ENCODE measurements around the gene DYRK1A. TPM values are rescaled to one million over a fixed set of nuclear protein-coding genes. Genes with fewer than 3 reads are reported as not detected.

DYRK1A gene
- polyA plus RNA-seq, 2 donors, result 14.2 to 18.5 TPM

DNA sequence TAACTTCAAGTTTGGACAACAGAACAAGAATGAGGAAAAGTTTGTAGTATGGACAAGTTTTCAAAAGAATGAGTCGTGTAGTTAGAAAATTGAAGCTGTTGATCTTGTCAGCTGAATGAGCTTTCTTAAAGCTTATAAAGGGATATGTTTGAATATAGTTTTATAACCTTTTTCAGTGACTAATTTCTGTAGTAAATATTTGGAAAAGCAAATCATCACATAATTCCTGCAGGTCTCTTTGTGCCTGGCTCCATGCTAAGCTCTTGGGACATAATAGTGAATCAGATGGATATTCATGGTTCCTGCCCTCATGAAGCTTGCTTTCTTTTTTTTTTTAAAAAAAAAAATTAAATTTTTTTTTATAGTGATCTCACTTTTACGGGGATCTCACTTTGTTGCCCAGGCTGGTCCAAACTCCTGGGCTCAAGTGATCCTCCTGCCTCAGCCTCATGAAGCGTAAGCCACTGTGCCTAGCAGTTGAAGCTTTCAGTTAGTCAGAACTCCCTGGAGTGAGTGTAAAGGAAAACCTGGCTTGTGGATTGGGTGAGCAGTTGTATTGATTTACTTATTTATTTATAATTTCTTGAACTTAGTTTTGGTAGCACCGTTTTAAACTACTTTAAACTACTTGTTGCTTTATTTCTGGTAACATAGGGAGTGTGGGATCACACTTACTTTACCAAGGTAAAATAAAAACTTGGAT, 15.5 kb downstream of the DYRK1A start:
- Histone ChIP-seq H3K27me3 (ENCODE audit: control insufficient read depth in 1 of 2, insufficient read depth in 2 of 2, low read length in 2 of 2) (no peaks in the 10 kb centered on the region), H3K9me3 (ENCODE audit: control insufficient read depth in 2 of 2, insufficient read depth in 1 of 2, low read depth in 1 of 2, low read length in 1 of 2) (no peaks in the 10 kb centered on the region), H3K4me3 (ENCODE audit: low read depth in 1 of 2, low read length in 2 of 2) (no peak overlapping the region), H3K36me3 (ENCODE audit: control insufficient read depth in 2 of 2, insufficient read depth in 2 of 2, low read length in 1 of 2) (no peaks in the 10 kb centered on the region), H3K27ac (ENCODE audit: low read depth in 2 of 2, low read length in 1 of 2) (no peak overlapping the region), H3K4me1 (ENCODE audit: control insufficient read depth in 2 of 2, insufficient read depth in 2 of 2, low read length in 1 of 2) (peaks cover 5 to 9% of the 10 kb centered on the region in 2 donors)
- 81 to 83% methylated on average over 4 of the region's 4 CpGs for WGBS, 2 donors

GRCh38 chr21:37383086-37383485, 16.5 kb downstream of the DYRK1A start:
- H3K27ac ChIP-seq (ENCODE audit: low read depth in 2 of 2, low read length in 1 of 2), result no peak overlapping the region
- no peak overlapping the region for H3K4me3 ChIP-seq (ENCODE audit: low read depth in 1 of 2, low read length in 2 of 2)
- no peaks in the 10 kb centered on the region for H3K9me3 ChIP-seq (ENCODE audit: control insufficient read depth in 2 of 2, insufficient read depth in 1 of 2, low read depth in 1 of 2, low read length in 1 of 2)
- no peaks in the 10 kb centered on the region for H3K27me3 ChIP-seq (ENCODE audit: control insufficient read depth in 1 of 2, insufficient read depth in 2 of 2, low read length in 2 of 2)
- H3K36me3 ChIP-seq (ENCODE audit: control insufficient read depth in 2 of 2, insufficient read depth in 2 of 2, low read length in 1 of 2), result no peaks in the 10 kb centered on the region
- H3K4me1 ChIP-seq (ENCODE audit: control insufficient read depth in 2 of 2, insufficient read depth in 2 of 2, low read length in 1 of 2), result peaks cover 5 to 11% of the 10 kb centered on the region in 2 donors
- WGBS, 2 donors, result 94 to 100% methylated on average over 1 of the region's 1 CpG

GRCh38 chr21:37383784-37384311, 17.3 kb downstream of the DYRK1A start:
- 54 to 81% methylated on average over 1 of the region's 1 CpG for WGBS, 2 donors
- no peak overlapping the region for H3K4me3 ChIP-seq (ENCODE audit: low read depth in 1 of 2, low read length in 2 of 2)
- no peaks in the 10 kb centered on the region for H3K27me3 ChIP-seq (ENCODE audit: control insufficient read depth in 1 of 2, insufficient read depth in 2 of 2, low read length in 2 of 2)
- H3K36me3 ChIP-seq (ENCODE audit: control insufficient read depth in 2 of 2, insufficient read depth in 2 of 2, low read length in 1 of 2), result no peaks in the 10 kb centered on the region
- H3K27ac ChIP-seq (ENCODE audit: low read depth in 2 of 2, low read length in 1 of 2), result no peak overlapping the region
- peaks cover 5 to 8% of the 10 kb centered on the region in 2 donors for H3K4me1 ChIP-seq (ENCODE audit: control insufficient read depth in 2 of 2, insufficient read depth in 2 of 2, low read length in 1 of 2)
- no peaks in the 10 kb centered on the region for H3K9me3 ChIP-seq (ENCODE audit: control insufficient read depth in 2 of 2, insufficient read depth in 1 of 2, low read depth in 1 of 2, low read length in 1 of 2)

DNA sequence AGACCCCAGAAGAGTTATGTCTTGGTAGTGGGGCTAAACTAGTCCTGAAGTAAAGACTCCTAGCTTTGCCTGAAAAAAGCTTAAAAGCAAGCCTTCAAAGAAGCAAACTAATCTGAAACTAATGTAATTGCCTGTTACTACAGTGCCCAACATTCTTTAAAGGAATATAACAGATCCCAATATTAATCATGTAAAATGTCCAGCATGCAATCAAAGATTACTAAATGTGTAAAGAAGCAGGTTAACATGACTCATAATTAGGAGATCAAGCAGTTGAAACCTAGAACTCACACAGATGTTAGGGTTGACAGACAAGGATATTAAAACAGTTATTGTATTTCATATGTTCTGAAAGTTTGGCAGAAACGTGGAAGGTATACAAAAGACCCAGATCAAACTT, 17.8 kb downstream of the DYRK1A start:
- H3K4me1 ChIP-seq (ENCODE audit: control insufficient read depth in 2 of 2, insufficient read depth in 2 of 2, low read length in 1 of 2), result peaks cover 5 to 7% of the 10 kb centered on the region in 2 donors
- H3K9me3 ChIP-seq (ENCODE audit: control insufficient read depth in 2 of 2, insufficient read depth in 1 of 2, low read depth in 1 of 2, low read length in 1 of 2), result no peaks in the 10 kb centered on the region
- WGBS, 2 donors, result 72 to 81% methylated on average over 1 of the region's 1 CpG
- no peaks in the 10 kb centered on the region for H3K27me3 ChIP-seq (ENCODE audit: control insufficient read depth in 1 of 2, insufficient read depth in 2 of 2, low read length in 2 of 2)
- no peaks in the 10 kb centered on the region for H3K36me3 ChIP-seq (ENCODE audit: control insufficient read depth in 2 of 2, insufficient read depth in 2 of 2, low read length in 1 of 2)
- no peak overlapping the region for H3K27ac ChIP-seq (ENCODE audit: low read depth in 2 of 2, low read length in 1 of 2)
- H3K4me3 ChIP-seq (ENCODE audit: low read depth in 1 of 2, low read length in 2 of 2), result no peak overlapping the region

DNA sequence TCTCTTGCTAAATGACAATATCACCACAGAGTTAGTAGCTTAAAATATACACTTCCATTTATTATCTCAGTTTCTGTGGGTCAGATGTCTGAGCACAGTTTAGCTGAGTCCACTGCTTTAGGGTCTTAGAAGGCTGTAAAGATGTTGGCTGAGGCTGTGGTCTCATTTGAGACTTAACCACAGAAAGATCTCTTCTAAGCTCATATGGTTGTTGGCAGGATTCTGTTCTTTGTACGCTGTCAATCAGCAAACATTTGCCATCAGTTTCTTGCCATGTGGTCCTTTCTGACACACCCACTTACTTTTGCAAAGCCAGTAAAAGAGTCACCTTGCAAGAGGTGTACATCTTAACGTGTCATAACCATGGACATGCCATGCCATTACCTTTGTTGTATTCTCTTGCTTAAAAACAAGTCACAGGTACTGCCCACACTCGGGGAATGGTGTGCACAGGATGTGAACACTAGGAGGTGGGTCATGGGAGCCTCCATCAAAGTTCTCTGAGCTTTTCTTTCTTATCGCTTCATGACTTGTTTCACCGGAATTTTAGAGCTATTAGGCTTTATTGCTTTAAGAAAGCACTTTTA, 18.7 kb downstream of the DYRK1A start:
- Histone ChIP-seq H3K27me3 (ENCODE audit: control insufficient read depth in 1 of 2, insufficient read depth in 2 of 2, low read length in 2 of 2) (no peaks in the 10 kb centered on the region), H3K9me3 (ENCODE audit: control insufficient read depth in 2 of 2, insufficient read depth in 1 of 2, low read depth in 1 of 2, low read length in 1 of 2) (no peaks in the 10 kb centered on the region), H3K36me3 (ENCODE audit: control insufficient read depth in 2 of 2, insufficient read depth in 2 of 2, low read length in 1 of 2) (no peaks in the 10 kb centered on the region), H3K27ac (ENCODE audit: low read depth in 2 of 2, low read length in 1 of 2) (no peak overlapping the region), H3K4me3 (ENCODE audit: low read depth in 1 of 2, low read length in 2 of 2) (no peak overlapping the region), H3K4me1 (ENCODE audit: control insufficient read depth in 2 of 2, insufficient read depth in 2 of 2, low read length in 1 of 2) (peaks cover 5 to 9% of the 10 kb centered on the region in 2 donors)
- 71 to 85% methylated on average over 5 of the region's 5 CpGs for WGBS, 2 donors

DNA sequence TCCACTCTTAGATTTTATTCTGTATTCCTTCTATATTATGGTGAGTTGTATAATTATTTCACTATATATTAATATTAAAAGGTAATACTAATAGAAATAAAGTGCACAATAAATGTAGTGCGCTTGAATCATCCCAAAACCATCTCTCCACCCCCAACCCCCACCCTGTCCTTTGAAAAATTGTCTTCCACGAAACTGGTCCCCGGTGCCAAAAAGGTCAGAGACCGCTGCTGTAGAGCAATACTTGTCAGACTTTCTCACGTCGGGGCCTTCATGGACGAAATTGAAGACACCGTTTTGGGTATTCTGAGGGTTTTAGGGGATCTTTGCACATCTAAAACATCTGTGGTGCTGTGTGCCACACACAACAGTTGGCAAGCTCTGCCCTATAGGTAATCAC, 19.6 kb downstream of the DYRK1A start:
- 86 to 89% methylated on average over 8 of the region's 8 CpGs for WGBS, 2 donors

GRCh38 chr21:37389456-37389855, 22.9 kb downstream of the DYRK1A start:
- H3K36me3 ChIP-seq (ENCODE audit: control insufficient read depth in 2 of 2, insufficient read depth in 2 of 2, low read length in 1 of 2), result peaks cover 0 to 4% of the 10 kb centered on the region in 2 donors
- H3K27ac ChIP-seq (ENCODE audit: low read depth in 2 of 2, low read length in 1 of 2), result no peak overlapping the region
- H3K4me3 ChIP-seq (ENCODE audit: low read depth in 1 of 2, low read length in 2 of 2), result no peak overlapping the region
- no peaks in the 10 kb centered on the region for H3K9me3 ChIP-seq (ENCODE audit: control insufficient read depth in 2 of 2, insufficient read depth in 1 of 2, low read depth in 1 of 2, low read length in 1 of 2)
- WGBS, 2 donors, result 71 to 76% methylated on average over 5 of the region's 5 CpGs
- H3K27me3 ChIP-seq (ENCODE audit: control insufficient read depth in 1 of 2, insufficient read depth in 2 of 2, low read length in 2 of 2), result no peaks in the 10 kb centered on the region
- peaks cover 5 to 8% of the 10 kb centered on the region in 2 donors for H3K4me1 ChIP-seq (ENCODE audit: control insufficient read depth in 2 of 2, insufficient read depth in 2 of 2, low read length in 1 of 2)

More for the DNA sequence above, 19.6 kb downstream of the DYRK1A start:
- Histone ChIP-seq H3K4me1 (ENCODE audit: control insufficient read depth in 2 of 2, insufficient read depth in 2 of 2, low read length in 1 of 2) (peaks cover 5 to 9% of the 10 kb centered on the region in 2 donors), H3K4me3 (ENCODE audit: low read depth in 1 of 2, low read length in 2 of 2) (no peak overlapping the region), H3K9me3 (ENCODE audit: control insufficient read depth in 2 of 2, insufficient read depth in 1 of 2, low read depth in 1 of 2, low read length in 1 of 2) (no peaks in the 10 kb centered on the region), H3K36me3 (ENCODE audit: control insufficient read depth in 2 of 2, insufficient read depth in 2 of 2, low read length in 1 of 2) (no peaks in the 10 kb centered on the region), H3K27ac (ENCODE audit: low read depth in 2 of 2, low read length in 1 of 2) (no peak overlapping the region), H3K27me3 (ENCODE audit: control insufficient read depth in 1 of 2, insufficient read depth in 2 of 2, low read length in 2 of 2) (no peaks in the 10 kb centered on the region)

GRCh38 chr21:37391666-37392065, 25.1 kb downstream of the DYRK1A start:
- WGBS, 2 donors, result 32 to 35% methylated on average over 3 of the region's 3 CpGs
- Histone ChIP-seq H3K4me1 (ENCODE audit: control insufficient read depth in 2 of 2, insufficient read depth in 2 of 2, low read length in 1 of 2) (peaks cover 0 to 7% of the 10 kb centered on the region in 2 donors), H3K4me3 (ENCODE audit: low read depth in 1 of 2, low read length in 2 of 2) (no peak overlapping the region), H3K27ac (ENCODE audit: low read depth in 2 of 2, low read length in 1 of 2) (no peak overlapping the region), H3K27me3 (ENCODE audit: control insufficient read depth in 1 of 2, insufficient read depth in 2 of 2, low read length in 2 of 2) (no peaks in the 10 kb centered on the region), H3K36me3 (ENCODE audit: control insufficient read depth in 2 of 2, insufficient read depth in 2 of 2, low read length in 1 of 2) (peaks cover 0 to 4% of the 10 kb centered on the region in 2 donors), H3K9me3 (ENCODE audit: control insufficient read depth in 2 of 2, insufficient read depth in 1 of 2, low read depth in 1 of 2, low read length in 1 of 2) (no peaks in the 10 kb centered on the region)

DNA sequence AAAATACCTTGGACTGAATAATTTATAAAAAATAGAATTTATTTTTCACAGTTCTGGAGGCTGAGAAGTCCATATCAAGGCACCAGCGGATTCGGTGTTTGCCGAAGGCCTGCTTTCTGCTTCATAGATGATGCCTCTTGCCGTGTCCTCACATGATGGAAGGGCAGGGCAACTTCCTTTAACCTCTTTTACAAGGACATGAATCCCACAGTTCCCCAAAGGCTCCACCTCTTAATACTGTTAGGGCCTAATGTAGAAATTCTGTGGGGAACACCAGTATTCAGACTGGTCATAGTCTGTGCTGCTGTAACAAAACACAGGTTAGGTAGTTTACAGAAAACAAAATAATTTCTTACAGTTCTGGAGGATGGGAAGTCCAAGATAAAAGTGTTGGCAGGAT, 25.9 kb downstream of the DYRK1A start:
- Histone ChIP-seq H3K4me1 (ENCODE audit: control insufficient read depth in 2 of 2, insufficient read depth in 2 of 2, low read length in 1 of 2) (peaks cover 0 to 6% of the 10 kb centered on the region in 2 donors), H3K27me3 (ENCODE audit: control insufficient read depth in 1 of 2, insufficient read depth in 2 of 2, low read length in 2 of 2) (no peaks in the 10 kb centered on the region)
- 89% methylated on average over 4 of the region's 4 CpGs for WGBS, 2 donors

More for the DNA sequence above, 25.9 kb downstream of the DYRK1A start:
- Histone ChIP-seq H3K9me3 (ENCODE audit: control insufficient read depth in 2 of 2, insufficient read depth in 1 of 2, low read depth in 1 of 2, low read length in 1 of 2) (no peaks in the 10 kb centered on the region), H3K4me3 (ENCODE audit: low read depth in 1 of 2, low read length in 2 of 2) (no peak overlapping the region), H3K27ac (ENCODE audit: low read depth in 2 of 2, low read length in 1 of 2) (no peak overlapping the region), H3K36me3 (ENCODE audit: control insufficient read depth in 2 of 2, insufficient read depth in 2 of 2, low read length in 1 of 2) (peaks cover 0 to 4% of the 10 kb centered on the region in 2 donors)

Measured in esophagus (tissue), 2 donors.